RPMI7951 (cell line): Measurements from ENCODE around the gene GALNT9. TPM values are rescaled to one million over a fixed set of nuclear protein-coding genes. Genes with fewer than 3 reads are reported as not detected.
A peak's percentile ranks its signal among the peaks of the same experiment; 100 is the strongest.
"Not testable (repeated sequence)": the region's sequence is repeated elsewhere in the genome, so short reads cannot be mapped to it uniquely, and the experiment has no call there.

Experiments
- DNase-seq: peaks from one replicate; pipeline ENCODE4 v3.0.0-alpha.2; 2012; ENCODE audit warnings: low read depth
- total RNA-seq: library from RNA; depleted of rRNA; stranded (reverse); fragments of >200 nt; shearing (Covaris generic); gene quantifications from 2 replicates; pipeline ENCODE4 v1.2.3, GENCODE V29; 2014

The GALNT9 gene
- total RNA-seq, 1 experiment from 2014 or later: not detected

DNA sequence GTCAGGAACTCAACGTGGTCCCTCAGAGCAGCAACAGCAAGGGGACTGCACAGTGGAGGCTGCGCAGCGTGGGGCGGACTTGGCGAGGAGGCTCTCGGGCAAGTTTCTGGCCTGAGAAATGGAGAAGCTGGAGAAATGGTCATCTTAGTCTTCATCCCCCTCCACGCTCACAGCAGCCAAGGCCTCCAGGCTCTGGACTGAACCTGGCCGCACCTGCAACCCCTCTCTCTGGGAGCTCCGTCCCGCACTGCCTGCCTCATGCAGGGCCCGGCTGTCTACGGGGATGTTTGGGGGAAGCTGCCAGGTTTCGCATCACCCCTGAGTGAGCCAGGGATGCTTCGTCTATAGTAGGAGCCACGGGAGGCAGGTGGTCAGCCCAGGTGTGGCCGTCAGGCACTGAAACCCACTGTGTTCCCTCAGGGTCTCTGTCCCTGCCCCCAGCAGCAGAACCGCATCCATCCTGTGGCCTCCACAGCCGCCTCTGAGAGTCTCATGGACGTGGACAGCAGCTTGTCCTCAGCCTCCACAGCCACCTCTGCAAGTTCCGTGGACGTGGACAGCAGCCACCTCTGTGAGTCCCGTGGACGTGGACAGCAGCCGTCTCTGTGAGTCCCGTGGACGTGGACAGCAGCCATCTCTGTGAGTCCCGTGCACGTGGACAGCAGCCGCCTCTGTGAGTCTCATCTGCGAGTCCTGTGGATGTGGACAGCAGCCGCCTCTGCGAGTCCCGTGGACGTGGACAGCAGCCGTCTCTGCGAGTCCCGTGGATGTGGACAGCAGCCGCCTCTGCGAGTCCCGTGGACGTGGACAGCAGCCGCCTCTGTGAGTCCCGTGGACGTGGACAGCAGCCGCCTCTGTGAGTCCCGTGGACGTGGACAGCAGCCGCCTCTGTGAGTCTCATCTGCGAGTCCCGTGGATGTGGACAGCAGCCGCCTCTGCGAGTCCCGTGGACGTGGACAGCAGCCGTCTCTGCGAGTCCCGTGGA, 29.1 kb upstream of the GALNT9 start:
- not testable (repeated sequence) for DNase-seq

DNA sequence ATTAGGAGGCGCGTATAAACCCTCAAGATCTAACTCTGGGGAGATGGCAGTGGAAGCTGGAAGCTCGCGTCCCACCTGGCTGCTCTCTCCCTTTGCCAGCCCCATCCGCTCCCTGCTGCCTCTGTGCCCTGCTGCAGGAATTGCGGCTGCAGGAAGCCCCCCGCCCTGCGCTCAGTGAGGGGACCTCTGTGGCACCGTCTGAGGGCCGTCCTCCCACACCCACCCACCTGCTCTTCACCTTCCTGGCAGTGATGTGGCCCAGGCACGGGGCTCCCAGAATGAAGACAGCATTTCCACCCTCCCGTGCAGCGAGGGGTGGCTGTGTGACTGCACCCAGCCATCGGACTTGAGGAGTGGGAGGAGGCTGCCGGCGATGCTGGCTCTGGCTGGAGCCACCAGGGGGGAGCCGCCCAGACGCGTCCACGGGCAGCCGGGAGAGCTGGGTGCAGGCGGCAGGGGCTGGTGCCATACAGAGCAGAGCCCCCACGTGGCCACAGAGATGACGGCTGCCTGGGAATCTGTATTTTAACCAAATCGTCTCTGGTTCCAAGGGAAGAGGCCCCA, 28.3 kb upstream of the GALNT9 start:
- no peak for DNase-seq

DNA sequence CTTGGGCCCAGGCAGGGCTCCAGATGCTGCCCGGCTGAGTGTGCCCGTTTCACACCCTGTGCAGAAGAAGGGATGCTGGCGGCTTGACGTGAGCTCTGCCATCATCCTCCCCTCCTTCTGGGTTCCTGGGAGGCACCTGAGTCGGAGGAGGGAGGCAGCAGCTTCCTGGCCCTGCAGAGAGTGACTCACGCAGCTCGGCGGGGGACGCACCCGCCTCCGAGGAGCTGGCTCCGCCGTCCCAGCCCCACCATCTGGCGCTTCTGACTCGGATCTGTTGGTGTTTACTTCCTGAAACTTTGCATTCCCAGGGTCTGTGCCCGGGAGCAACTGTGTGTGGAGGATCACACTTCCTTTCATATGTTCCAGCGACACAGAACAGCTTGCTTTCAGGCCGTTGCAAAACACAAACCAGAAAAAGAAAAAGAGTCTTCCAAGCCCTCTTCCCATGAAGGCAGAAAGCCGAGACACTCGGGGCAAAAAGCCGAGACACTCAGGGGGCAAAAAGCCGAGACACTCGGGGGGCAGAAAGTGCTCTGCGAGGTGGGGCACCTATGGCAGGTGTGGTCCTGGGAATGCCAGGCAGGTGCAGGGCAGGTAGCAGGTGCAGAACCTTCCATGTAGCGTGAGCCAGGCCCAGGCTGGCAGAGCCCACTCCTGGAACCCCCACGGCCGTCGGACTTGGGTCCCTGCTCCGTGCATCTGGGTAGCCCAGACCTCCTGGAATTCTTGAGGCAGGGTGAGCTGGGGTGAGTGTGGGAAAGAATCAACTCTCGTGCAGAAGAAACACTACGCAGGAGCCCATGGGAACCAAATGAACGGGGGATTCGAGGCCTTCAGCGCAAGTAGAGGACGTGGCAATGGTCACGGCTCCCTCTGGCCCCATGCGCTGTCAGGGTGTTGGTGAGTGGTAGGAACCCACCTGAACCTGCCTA, 27.6 kb upstream of the GALNT9 start:
- DNase-seq: peak; percentile 80

DNA sequence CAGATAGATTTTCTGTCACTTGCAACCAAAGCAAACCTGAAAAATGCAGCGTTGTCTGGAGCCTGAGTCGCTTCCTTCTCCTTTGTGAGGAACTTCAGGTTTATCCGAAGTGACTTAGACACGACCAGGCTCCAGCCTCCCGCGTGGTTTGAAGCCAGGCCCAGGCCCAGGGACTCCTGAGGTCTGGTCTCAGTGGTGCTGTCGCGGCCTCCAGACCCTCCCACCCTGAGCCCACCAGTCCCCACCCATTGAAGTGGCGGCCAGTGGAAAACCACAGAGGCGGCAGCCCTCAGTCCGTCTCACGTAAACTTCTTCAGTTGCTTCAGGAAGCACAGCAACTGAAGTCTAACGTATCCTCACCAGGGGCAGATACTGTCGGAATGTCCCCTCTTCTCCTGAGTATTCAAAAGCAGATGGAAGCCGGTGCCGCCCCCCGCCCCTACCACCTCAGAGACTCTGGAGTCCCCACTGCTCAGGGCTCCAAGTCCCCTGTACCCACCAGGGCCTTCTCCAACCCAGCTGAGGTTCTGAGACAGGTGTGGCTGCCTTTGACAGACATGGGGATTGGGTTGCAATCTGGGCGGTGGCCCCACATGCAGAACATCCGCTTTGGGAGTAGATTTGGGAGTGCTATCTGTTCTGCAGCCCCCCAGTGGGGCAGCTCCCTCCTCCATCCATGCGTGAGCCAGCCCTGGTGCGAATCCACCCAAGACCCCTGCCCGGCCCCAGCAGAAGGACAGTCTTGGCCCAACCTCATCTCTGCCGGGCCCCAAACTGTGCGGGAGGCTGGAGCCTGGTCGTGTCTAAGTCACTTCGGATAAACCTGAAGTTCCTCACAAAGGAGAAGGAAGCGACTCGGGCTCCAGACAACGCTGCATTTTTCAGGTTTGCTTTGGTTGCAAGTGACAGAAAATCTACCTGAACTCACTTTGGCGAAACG, 26.6 kb upstream of the GALNT9 start:
- no peak for DNase-seq

DNA sequence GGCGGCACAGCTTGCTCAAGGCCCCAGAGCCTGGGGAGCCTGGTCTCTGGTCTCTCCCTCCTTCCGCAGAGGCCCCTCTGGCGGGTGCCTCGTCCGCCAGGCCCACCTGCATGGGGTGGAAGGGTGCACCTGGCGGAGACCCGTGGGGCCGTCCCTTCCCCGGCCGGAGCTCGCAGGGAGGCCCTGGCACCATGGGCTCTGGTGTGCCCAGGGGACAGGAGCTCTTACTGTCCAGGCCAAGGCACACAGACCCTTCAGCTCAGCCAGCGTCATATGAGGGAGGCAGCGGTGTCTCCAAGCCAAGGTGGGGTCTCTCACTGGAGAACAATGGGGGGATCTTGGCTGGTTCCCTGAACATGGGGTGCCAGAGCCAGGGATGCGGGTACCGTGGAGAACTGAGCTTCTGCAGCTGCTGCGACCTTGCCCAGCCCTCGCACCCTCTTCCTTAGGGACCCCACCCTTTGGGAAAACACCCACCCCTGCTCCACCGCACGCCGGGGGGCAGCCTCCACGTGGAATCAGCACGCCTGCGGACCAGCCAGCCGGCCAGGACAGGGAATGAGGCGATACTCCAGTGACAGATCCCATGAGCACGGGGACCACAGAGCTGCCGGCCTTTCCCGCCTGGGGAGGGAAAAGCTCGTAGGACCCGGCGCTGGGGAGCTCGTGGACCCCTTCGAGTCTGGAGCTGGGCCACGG, 25.7 kb upstream of the GALNT9 start:
- DNase-seq: no peak

DNA sequence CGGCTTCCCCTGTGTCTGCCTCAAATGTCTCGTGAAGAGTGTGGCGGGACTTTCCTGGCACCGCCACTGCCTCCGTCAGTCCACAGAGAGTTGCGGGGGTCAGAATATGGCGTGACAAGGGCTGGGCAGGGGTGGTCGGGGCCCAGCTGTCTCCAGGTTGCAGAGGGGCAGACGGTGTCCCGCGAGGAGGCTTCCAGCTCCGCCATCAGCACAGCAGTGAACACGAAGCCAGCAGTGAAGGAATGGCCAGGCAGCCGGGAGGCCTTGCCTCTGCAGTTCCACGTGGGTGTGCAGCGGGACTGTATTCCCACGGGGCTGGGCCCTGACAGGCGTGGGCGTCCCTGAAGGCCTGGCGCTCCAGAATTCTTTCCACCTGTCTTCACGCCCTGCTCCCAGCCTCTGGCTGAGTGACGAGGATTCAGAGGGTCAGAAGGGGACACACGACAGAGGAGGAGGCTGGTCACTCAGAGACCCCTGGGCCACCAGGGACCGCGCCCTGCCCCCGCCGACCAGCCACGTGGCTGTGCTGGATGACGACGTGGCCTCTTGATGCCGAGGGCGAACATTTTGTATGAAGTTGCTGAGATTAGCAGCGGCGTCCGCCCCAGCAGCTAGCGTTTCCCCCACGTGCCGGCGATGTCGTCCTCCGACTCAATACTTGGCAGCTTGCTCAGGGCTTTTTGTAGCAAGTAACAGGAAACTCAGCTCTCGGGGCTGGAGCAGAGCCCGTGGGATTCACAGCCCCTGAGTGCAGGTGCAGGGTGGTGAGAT, 25.0 kb upstream of the GALNT9 start:
- DNase-seq: no peak

DNA sequence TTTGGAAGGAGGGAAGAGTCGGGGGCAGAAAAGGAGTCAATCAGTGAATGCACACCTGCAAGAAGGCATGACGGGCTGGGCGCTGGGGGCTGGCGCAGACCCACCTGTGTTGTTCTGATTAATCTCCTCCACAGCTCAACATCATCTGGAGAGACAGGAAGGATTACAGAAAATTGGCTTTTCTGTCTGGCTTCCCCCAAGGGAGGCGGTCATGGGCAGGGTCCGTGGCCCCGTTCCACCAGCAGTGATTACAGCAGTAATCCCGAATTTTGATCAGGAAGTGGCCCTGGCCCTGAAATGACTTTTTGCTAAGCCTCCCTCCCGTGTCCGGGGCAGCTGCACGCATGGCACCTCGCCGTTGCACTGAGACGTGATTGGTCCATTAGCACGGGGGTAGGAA, 24.4 kb upstream of the GALNT9 start:
- no peak for DNase-seq

DNA sequence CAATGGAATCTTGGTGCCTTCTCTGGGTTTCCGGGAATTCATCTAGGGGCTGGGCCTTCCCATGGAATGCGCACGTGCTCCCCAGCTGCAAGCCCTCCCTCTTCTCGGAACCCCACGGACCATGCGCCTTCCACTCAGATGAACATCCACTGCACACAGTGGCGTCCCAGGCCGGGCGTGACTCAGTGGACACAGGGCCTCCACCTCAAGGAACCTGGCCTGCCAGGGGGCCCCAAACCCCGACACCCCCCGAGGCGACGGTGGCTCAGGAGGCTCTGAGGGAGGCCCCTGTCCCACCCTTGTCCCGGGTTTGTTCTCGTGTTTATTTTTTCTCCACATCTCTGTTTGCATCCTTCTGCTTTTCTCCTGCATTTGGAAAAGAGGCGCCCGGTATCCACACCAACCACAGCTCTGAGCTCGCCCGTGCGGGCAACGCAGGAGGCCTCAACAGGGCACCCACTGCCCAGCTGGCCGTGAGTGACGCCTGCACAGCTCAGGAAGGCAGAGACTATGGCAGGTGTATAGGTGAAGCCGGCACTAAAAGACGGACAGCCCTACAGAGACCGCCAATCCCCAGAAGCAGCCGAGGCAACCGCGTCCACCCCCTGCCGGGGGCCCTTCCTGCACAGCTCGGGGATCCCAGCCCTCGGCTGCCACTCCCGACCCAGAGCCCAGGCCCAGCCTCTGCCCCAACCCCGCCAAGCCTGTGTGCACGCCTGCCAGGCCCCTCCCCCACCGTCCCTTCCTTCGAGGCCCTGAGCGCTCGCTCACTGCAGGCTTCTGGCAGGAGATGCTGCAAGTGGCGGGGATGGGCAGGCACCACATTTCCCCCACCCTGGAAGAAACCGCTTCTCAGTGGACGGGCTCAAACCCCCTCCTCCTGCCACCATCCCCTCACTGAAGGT, 23.8 kb upstream of the GALNT9 start:
- no peak for DNase-seq

DNA sequence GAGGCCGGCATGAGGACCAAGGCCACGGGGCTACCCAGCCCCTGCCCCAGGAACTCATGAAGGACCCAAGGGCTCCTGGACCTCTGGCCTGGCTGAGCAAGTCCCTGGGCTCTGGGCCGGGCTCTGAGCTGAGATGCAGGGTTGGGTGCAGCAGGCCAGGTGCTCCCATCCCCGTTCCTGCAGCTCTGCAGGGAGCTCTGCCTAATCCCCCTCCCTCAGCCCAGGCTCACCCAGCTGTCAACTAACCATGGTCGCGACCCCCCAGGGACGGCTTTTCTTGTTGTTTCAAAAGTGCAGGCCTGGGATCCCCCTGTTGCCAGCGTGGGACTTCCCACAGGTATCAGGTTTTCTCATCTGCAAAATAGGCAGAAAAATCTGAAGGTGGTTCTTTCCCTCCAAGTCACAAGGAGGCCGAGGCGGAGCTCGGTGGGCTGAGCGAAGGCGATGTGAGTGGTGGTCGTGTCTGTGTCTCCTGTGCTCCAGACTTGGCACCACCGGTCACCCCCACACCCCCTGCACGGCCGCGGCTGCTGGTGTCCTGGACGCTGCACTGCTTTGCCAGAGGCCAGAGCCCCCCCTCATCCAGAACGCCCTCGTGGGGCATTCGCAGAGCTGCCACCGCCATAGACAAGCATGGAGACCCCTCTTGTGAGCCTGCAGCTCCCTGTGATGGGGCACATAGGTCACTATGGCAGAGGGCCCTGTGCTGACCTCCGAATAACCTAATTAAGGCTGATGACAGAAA, 22.5 kb upstream of the GALNT9 start:
- no peak for DNase-seq

DNA sequence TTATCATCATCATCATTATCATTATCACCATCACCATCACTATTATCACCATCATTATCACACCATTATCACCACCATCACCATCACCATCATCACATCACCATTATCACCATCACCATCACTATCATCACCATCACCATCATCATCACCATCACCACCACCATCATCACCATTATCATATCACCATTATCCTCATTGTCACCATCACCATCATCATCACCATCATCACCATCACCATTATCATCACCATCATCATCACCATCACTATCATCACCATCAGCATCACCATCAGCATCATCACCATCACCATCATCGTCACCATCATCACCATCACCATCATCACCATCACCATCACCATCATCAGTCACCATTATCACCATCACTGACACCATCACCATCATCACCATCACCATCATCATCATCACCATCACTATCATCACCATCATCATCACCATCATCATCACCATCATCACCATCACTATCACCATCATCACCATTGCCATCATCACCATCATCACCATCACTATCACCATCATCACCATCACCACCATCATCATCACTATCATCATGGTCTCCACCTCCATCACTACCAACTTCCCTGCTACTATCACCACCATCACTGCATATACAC, 20.2 kb upstream of the GALNT9 start:
- no peak for DNase-seq

DNA sequence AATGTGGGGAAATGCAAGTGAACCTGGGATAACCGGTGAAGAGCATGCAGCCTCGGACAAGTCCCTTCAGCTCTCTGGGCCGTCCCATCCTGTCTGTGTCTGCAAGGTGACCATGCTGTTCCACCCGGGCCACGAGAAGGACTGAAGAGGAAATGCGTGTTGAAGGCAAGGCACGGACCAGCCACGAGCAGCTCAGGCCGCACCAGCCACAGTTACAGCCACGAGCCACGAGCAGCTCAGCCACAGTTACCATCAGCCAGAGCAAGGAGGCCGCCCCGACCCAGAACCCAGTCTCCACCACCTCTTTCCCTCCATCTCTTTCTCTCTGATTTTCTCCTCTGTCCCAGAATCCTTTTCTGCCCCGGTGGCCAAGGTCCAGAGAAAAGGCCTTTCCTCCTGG, 18.8 kb upstream of the GALNT9 start:
- DNase-seq: no peak

DNA sequence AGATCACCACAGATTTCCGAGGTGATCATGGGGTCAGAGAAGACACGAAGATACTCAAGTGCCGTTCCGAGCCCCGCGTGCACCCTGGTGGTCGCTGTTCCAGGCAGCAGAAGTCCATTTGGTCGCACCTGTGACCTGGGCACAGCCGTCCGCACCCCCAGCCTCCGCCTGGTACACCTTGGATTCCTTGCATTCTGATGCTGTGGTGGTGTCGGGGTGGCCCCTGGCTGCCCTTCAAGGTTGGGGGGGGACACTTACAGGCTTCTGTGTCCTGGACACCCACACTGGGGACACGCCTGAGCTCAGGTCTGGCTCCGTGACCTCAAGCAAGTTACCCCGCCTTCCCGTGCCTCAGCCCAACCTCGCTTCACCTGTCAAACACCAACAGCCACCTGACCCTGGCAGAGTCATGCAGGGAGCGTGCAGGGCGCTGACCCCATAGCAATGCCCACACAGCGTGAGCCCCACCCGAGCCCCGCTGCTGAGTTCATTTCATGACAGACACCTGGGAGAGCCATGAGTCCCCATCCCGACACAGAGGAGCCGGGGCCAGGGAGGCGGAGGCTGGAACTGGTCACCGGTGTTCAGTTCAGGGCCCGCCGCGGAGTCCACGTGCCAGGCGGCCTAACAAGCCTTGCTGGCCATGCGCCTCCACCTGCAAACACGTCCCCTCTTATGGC, 17.9 kb upstream of the GALNT9 start:
- no peak for DNase-seq

DNA sequence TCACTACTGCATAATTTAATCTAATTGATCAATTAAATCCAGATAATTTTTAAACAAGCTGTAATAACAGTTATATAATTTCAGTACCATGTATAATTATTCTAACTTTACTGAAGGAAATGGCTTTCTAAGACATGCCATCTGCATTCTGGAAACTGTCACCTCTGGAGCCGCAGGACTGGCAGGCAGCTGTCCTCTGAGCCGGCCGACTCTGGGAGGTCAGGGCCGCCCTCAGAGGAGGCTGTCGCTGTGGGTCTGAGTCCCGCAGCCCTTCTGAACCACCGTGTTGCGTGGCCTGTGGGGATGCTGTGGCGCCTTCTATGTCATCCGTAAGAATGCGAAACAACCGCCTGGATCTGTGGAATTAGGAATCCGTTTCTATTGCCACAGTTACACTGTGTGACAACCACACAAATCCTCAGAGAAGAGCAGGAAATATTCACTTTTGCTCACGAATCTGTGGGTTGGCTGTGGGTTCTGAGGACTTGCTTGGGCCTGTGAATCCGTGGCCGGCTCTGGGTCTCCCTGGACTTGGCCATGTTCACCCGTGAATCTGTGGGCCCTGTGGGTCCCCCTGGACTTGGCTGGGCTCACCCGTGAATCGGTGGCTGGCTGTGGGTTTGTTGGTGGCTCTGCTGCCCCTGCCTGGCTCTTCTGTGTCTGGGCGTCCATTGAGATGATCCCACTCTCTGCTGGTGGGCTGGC, 17.2 kb upstream of the GALNT9 start:
- no peak for DNase-seq

DNA sequence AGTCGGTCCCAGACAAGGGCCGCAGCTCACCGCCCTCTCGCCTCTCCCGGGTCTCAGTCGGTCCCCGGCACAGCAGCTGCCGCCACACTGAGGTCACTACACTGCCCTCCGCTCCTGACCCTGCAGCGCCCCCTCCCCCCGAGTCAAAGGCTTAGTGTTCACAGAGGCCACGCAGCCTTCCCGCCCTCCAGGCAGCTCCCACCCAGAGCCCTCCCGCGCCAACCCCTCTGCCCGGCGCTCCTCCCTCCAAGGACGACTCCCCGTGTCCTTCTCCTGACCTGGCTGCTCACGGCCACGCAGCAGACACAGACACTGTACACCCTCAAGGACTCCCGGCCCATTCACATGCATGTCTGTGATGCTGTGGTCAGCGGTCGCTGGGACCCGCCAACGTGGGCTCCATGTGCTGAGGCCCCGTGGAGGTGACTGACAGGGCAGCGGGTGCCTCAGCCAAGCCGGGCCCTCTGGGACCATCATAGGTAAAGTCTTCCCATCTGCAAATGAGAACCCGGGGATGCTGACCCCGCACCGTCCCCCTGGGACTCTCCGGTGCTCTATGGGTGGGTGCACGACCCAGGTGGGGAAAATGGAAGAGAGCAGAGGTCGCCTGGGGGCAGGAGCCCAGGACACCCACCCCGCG, 16.3 kb upstream of the GALNT9 start:
- no peak for DNase-seq

DNA sequence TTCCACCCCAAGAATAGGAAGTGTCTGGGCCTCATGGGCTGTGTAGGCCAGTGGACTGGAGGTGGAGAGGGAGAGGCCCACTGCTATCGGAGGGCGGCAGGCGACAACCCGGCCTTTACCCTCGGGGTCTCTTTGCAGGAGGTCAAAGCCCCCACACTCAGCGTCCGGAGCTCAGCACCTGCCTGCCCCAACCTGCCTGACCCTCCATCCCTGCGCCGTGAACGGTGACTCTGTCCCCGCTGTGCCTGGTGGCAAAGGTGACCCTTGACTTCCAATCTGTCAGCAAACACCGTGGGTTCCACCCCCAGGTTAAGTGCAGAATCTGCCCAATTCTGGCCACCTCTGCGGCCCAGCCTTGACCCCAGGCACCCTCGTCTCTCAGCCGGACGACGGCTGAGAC, 15.7 kb upstream of the GALNT9 start:
- no peak for DNase-seq

DNA sequence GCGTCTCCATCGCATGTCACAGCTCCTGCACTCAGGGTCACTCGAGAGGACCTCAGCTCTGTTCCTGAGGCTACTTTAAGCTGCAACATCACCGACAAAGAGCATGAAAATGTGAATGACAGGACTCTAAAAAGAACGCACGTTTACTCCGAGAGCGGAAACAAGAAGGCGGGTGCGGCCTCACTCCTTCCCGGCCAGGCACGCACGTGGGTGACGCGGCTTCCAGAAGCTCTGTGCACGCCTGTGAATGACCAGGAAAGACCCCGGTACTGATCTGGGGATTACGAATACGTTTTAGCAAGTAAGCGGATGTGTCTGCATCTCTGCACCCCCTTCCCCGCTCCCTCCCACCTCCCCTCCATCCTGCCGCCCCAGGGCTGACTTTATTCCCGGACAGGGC, 15.2 kb upstream of the GALNT9 start:
- no peak for DNase-seq
